A549 (cell line): ENCODE data around the gene PRKCD. TPM values are rescaled to one million over a fixed set of nuclear protein-coding genes. Genes with fewer than 3 reads are reported as not detected.

Source experiments
- ATAC-seq, 2 experiments: fragments of 200-7000 bp in 1 of 2; fragments of >200 bp in 1 of 2; cut with Nextera tagmentation in 1 of 2; cut with Tn5 transposase in 1 of 2; 3 replicates each; pipeline versions ENCODE4 v1.8.0 to v1.9.1; 2018 to 2020; ENCODE audit warnings: mild to moderate bottlenecking in 1 of 2, moderate library complexity in 1 of 2
- CTCF ChIA-PET: fragments of 300-600 bp; sonication (Branson Sonifier 250); formaldehyde crosslinking; extraction: SDS; loops from one replicate; lab custom pipeline; 2021; ENCODE audit warnings: antibody characterized with exemption, inconsistent platforms; lab: Yijun Ruan, JAX
- POLR2A ChIA-PET: fragments of 350-600 bp; formaldehyde crosslinking; extraction: SDS; loops from one replicate; lab custom pipeline; 2021; ENCODE audit warnings: antibody characterized with exemption, inconsistent platforms; lab: Yijun Ruan, JAX
- DNase-seq, 2 experiments: peaks; one replicate each; pipeline versions ENCODE4 v3.0.0 to v3.0.0-alpha.2; 2011 to 2016; ENCODE audit warnings: low read depth in 1 of 2, low spot score in 1 of 2
- FAIRE-seq: peaks from 2 replicates; lab custom pipeline; 2011; peaks lifted over from hg19 to GRCh38; lab: Jason Lieb, UNC
- H3K27ac ChIP-seq, 2 experiments: fragments of >200 bp; sonication (Bioruptor Twin); formaldehyde crosslinking; 3 replicates each; pipeline ENCODE4 v1.5.1; 2016 to 2017
- H3K4me1 ChIP-seq: fragments of >200 bp; sonication (Bioruptor Twin); formaldehyde crosslinking; 3 replicates; pipeline ENCODE4 v1.6.1; 2016
- H3K4me2 ChIP-seq: fragments of >200 bp; sonication (Bioruptor Twin); formaldehyde crosslinking; 3 replicates; pipeline ENCODE4 v1.6.1; 2016
- H3K4me3 ChIP-seq: fragments of >200 bp; sonication (Bioruptor Twin); formaldehyde crosslinking; 3 replicates; pipeline ENCODE4 v1.5.1; 2016
- H3K9me3 ChIP-seq: fragments of >200 bp; sonication (Bioruptor Twin); formaldehyde crosslinking; 3 replicates; pipeline ENCODE4 v1.6.1; 2016
- CEBPB ChIP-seq, 2 experiments: fragments of >200 bp in 1 of 2; sonication (Bioruptor Twin) in 1 of 2; formaldehyde crosslinking in 1 of 2; IDR thresholded peaks; 2 replicates each; pipeline ENCODE4 v1.6.1; 2012 to 2016
- EHF ChIP-seq: fragments of 250-450 bp; sonication (Bioruptor Pico); IDR thresholded peaks from 2 replicates; pipeline ENCODE4 v1.5.0; 2020; ENCODE audit warnings: mild to moderate bottlenecking
- EHMT2 ChIP-seq: fragments of 200-600 bp; sonication (generic); IDR thresholded peaks from 2 replicates; pipeline ENCODE4 v1.6.1; 2016; ENCODE audit warnings: antibody characterized with exemption, low read depth, mild to moderate bottlenecking, moderate library complexity
- FOSB ChIP-seq: fragments of 250-450 bp; sonication (Bioruptor Pico); IDR thresholded peaks from 2 replicates; pipeline ENCODE4 v1.5.0; 2020; ENCODE audit warnings: mild to moderate bottlenecking, moderate library complexity
- HOXB5 ChIP-seq: fragments of 250-450 bp; sonication (Bioruptor Pico); IDR thresholded peaks from 2 replicates; pipeline ENCODE4 v1.5.0; 2020; ENCODE audit warnings: mild to moderate bottlenecking, moderate library complexity
- JUN ChIP-seq, 2 experiments: fragments of >200 bp; sonication (Bioruptor Twin); formaldehyde crosslinking; IDR thresholded peaks; 2 replicates in 1 of 2; 3 replicates in 1 of 2; pipeline ENCODE4 v1.6.1; 2016 to 2017
- KDM5A ChIP-seq: fragments of 200-600 bp; sonication (generic); IDR thresholded peaks from 2 replicates; pipeline ENCODE4 v1.6.1; 2016; ENCODE audit warnings: antibody characterized with exemption, mild to moderate bottlenecking
- MYC ChIP-seq: IDR thresholded peaks from 2 replicates; pipeline ENCODE4 v1.6.1; 2012; ENCODE audit warnings: mild to moderate bottlenecking, inconsistent platforms, low read length, improper control_type of control experiment, borderline replicate concordance
- NR3C1 ChIP-seq: fragments of >200 bp; sonication (Bioruptor Twin); formaldehyde crosslinking; IDR thresholded peaks from 3 replicates; pipeline ENCODE4 v1.6.1; 2017
- PHF8 ChIP-seq: fragments of 200-600 bp; sonication (generic); IDR thresholded peaks from 2 replicates; pipeline ENCODE4 v1.6.1; 2016; ENCODE audit warnings: low read depth, mild to moderate bottlenecking, antibody characterized with exemption, moderate library complexity, borderline replicate concordance
- POLR2A ChIP-seq: IDR thresholded peaks from 2 replicates; pipeline ENCODE4 v1.6.1; 2012; ENCODE audit warnings: mild to moderate bottlenecking, low read length
- RARB ChIP-seq: fragments of 250-450 bp; sonication (Bioruptor Pico); IDR thresholded peaks from 2 replicates; pipeline ENCODE4 v1.8.0; 2021; ENCODE audit warnings: mild to moderate bottlenecking, moderate library complexity
- WGBS: methylation state at CpG from one replicate; pipeline ENCODE4 v1.1.6; 2017; ENCODE audit errors: missing lambda C conversion rate; 5-methylcytosine and 5-hydroxymethylcytosine counted together
- polyA plus RNA-seq, 4 experiments: library from polyadenylated mRNA; depleted of rRNA in 3 of 4; stranded (reverse); fragments of >200 nt; fragmentation: RNase III in 1 of 4; extraction: RNeasy Plus Mini Kit Qiagen cat#74134 plus additional on column Dnase treatment in 1 of 4; gene quantifications; 2 replicates in 3 of 4; 3 replicates in 1 of 4; pipeline ENCODE4 v1.2.3, GENCODE V29; 2011 to 2017
- TF ChIP-seq, protein P1 (sequence below): IDR thresholded peaks from 2 replicates; pipeline ENCODE4 v1.6.1; 2012
- TF ChIP-seq, protein P2 (sequence below): fragments of >200 bp; sonication (Bioruptor Twin); formaldehyde crosslinking; IDR thresholded peaks from 2 replicates; pipeline ENCODE4 v1.6.1; 2016
- TF ChIP-seq, protein P3 (sequence below): fragments of 200-600 bp; sonication (generic); IDR thresholded peaks from 2 replicates; pipeline ENCODE4 v1.6.1; 2016; ENCODE audit warnings: antibody characterized with exemption, mild to moderate bottlenecking, moderate library complexity
- TF ChIP-seq, protein P4 (sequence below): fragments of 450-650 bp; IDR thresholded peaks from 2 replicates; pipeline ENCODE4 v1.6.1; 2014; ENCODE audit warnings: antibody characterized with exemption
- TF ChIP-seq, protein P5 (sequence below): IDR thresholded peaks from 2 replicates; pipeline ENCODE4 v1.6.1; 2012; ENCODE audit warnings: low read depth, borderline replicate concordance
- TF ChIP-seq, protein P6 (sequence below): fragments of 250-450 bp; sonication (Bioruptor Pico); IDR thresholded peaks from 2 replicates; pipeline ENCODE4 v1.5.0; 2020; ENCODE audit warnings: low read depth, mild to moderate bottlenecking, moderate library complexity

Gene PRKCD
- polyA plus RNA-seq, 2 of the 4 experiments (the other 2 are of a cell fraction): 10.1 to 18.3 TPM

DNA sequence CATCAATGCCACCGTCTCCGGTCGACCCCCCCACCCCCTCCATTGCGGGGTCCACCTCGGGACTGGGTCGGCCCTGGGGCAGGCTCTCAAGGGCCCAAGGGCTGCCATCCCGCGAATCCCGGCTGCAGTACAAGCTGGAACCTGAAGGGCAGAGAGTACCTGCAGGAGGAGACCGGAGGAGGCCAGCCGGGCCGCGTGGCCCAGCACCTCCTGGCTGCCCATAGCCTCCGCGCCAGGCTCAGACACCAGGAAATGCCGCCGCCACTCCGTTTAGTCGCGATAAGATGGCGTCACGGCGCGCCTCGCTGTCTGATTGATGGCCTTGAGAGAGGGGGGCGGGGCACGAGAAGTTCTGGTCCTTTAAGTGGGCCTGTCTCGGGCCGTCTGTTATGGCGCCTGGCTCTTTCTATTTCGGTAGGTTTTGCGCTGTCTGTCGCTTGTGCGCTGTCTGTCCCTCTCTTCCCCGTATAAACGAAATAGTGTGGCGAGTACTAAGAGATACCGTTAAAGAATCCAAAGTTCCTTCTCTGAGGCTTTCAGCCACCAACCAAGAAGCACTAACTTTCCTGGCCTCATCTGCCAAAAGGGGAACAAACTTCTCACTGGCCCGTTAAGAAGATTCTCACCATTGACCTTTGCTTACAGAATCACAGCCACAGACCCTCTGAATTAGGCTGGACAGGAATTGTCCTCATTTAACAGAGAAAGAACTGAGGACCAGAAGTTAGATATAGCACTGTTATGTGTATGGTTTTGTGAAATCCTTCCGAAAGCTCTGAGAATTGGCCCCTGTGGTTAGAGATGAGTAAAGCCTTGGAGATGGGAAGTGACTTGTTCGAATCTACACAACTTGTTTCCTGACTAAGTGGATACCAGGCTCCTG, 30.6 kb upstream of the PRKCD start, which contains the start of gene RFT1:
Gene RFT1 (minus strand): TSS at position 257 of the 883 bp plus-strand sequence. CDS start 35 bp downstream, at position 222.
- ChIA-PET POLR2A (interaction anchor here (0.6 kb wide), 1 partner anchor 51 kb away, joined by 3 read pairs; no protein-coding TSS in a partner anchor), CTCF (interaction anchor here (0.8 to 7.7 kb wide), 4 partner anchors 15 to 101 kb away, joined by 3 to 87 read pairs (median 14); no protein-coding TSS in a partner anchor)
- Histone ChIP-seq H3K4me1 (peaks cover 14% of the 10 kb centered on the region; the same call in 2 of the 3 replicates), H3K4me3 (peak within 1 kb of the TSS; percentile 83), H3K27ac (peak within 1 kb of the TSS; percentile 92 to 97), H3K4me2 (peak within 1 kb of the TSS; percentile 83), H3K9me3 (no peaks in the 10 kb centered on the region)
- WGBS: 8% methylated on average over 14 of the region's 41 CpGs
- DNase-seq (peak; percentile 68 to 94), FAIRE-seq (no peak), ATAC-seq (peak; percentile 88 to 89)
- TF ChIP-seq MYC (peak; percentile 94), EHMT2 (no peak), KDM5A (peak; percentile 78), POLR2A (peak; percentile 82), JUN (IDR thresholded peaks at IDR 0.05) (peak; percentile 30 to 56; a peak in 2 of 5 replicates), PHF8 (peak; percentile 83), HOXB5 (CRISPR knock-in tag) (peak; percentile 94)
- TF ChIP-seq, protein P1, sequence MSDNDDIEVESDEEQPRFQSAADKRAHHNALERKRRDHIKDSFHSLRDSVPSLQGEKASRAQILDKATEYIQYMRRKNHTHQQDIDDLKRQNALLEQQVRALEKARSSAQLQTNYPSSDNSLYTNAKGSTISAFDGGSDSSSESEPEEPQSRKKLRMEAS: peak; percentile 84
- TF ChIP-seq, protein P2, sequence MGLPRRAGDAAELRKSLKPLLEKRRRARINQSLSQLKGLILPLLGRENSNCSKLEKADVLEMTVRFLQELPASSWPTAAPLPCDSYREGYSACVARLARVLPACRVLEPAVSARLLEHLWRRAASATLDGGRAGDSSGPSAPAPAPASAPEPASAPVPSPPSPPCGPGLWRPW: no peak
- TF ChIP-seq, protein P3, sequence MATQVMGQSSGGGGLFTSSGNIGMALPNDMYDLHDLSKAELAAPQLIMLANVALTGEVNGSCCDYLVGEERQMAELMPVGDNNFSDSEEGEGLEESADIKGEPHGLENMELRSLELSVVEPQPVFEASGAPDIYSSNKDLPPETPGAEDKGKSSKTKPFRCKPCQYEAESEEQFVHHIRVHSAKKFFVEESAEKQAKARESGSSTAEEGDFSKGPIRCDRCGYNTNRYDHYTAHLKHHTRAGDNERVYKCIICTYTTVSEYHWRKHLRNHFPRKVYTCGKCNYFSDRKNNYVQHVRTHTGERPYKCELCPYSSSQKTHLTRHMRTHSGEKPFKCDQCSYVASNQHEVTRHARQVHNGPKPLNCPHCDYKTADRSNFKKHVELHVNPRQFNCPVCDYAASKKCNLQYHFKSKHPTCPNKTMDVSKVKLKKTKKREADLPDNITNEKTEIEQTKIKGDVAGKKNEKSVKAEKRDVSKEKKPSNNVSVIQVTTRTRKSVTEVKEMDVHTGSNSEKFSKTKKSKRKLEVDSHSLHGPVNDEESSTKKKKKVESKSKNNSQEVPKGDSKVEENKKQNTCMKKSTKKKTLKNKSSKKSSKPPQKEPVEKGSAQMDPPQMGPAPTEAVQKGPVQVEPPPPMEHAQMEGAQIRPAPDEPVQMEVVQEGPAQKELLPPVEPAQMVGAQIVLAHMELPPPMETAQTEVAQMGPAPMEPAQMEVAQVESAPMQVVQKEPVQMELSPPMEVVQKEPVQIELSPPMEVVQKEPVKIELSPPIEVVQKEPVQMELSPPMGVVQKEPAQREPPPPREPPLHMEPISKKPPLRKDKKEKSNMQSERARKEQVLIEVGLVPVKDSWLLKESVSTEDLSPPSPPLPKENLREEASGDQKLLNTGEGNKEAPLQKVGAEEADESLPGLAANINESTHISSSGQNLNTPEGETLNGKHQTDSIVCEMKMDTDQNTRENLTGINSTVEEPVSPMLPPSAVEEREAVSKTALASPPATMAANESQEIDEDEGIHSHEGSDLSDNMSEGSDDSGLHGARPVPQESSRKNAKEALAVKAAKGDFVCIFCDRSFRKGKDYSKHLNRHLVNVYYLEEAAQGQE: no peak

DNA sequence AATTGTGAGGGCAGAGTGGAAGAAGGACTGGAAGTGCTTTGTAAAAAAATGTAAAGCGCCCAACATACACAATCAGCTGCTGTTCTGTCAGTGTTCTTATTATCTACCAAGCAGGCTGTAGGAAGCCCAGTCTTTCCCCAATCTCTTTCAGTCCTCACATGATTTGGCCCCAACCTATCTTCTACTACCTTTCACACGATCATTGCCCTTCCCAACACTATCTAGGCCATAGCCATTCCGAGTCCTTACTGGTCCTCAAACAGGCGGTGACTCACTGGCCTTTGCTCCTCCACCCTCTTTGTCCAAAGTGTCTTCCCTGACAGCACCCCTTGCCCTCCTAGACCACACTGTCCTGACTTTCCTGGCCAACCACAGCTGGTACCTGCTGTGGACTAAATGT, 29.9 kb upstream of the PRKCD start:
- ChIA-PET CTCF (interaction anchor here (1.2 to 7.7 kb wide), 2 partner anchors 62 to 66 kb away, joined by 4 to 87 read pairs; no protein-coding TSS in a partner anchor), POLR2A (no interaction called here)
- H3K4me1 ChIP-seq: peaks cover 14% of the 10 kb centered on the region; the same call in 2 of the 3 replicates
- no peak for ATAC-seq
- peak overlapping the region; percentile 83 for H3K4me2 ChIP-seq
- FAIRE-seq: no peak
- no peak for DNase-seq
- H3K9me3 ChIP-seq: no peaks in the 10 kb centered on the region
- 95% methylated on average over 4 of the region's 4 CpGs for WGBS
- peak overlapping the region; percentile 92 to 97 for H3K27ac ChIP-seq
- H3K4me3 ChIP-seq: peak overlapping the region; percentile 83; the same call in 1 of the 3 replicates
- TF ChIP-seq, protein P4, sequence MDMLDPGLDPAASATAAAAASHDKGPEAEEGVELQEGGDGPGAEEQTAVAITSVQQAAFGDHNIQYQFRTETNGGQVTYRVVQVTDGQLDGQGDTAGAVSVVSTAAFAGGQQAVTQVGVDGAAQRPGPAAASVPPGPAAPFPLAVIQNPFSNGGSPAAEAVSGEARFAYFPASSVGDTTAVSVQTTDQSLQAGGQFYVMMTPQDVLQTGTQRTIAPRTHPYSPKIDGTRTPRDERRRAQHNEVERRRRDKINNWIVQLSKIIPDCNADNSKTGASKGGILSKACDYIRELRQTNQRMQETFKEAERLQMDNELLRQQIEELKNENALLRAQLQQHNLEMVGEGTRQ: no peak
- TF ChIP-seq NR3C1: no peak
- TF ChIP-seq EHF (CRISPR knock-in tag): no peak
- TF ChIP-seq, protein P5, sequence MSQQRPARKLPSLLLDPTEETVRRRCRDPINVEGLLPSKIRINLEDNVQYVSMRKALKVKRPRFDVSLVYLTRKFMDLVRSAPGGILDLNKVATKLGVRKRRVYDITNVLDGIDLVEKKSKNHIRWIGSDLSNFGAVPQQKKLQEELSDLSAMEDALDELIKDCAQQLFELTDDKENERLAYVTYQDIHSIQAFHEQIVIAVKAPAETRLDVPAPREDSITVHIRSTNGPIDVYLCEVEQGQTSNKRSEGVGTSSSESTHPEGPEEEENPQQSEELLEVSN: no peak
- no peak for TF ChIP-seq CEBPB (IDR thresholded peaks at IDR 0.05)
- TF ChIP-seq FOSB (CRISPR knock-in tag): no peak
- TF ChIP-seq, protein P6, sequence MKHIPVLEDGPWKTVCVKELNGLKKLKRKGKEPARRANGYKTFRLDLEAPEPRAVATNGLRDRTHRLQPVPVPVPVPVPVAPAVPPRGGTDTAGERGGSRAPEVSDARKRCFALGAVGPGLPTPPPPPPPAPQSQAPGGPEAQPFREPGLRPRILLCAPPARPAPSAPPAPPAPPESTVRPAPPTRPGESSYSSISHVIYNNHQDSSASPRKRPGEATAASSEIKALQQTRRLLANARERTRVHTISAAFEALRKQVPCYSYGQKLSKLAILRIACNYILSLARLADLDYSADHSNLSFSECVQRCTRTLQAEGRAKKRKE (CRISPR knock-in tag): no peak
- no peak for TF ChIP-seq MYC
- TF ChIP-seq RARB (CRISPR knock-in tag): no peak
- TF ChIP-seq JUN (IDR thresholded peaks at IDR 0.05): no peak
